NCI-H524 treated with DMSO at 0.1 percent for 48 hours (cell line): ENCODE data around the gene TNFSF13B.
A peak's percentile ranks its signal among the peaks of the same experiment; 100 is the strongest.
"Not testable (repeated sequence)": the region's sequence is repeated elsewhere in the genome, so short reads cannot be mapped to it uniquely, and the experiment has no call there.

Experiments used
- DNase-seq: peaks from one replicate; lab custom pipeline; 2025; lab: John Stamatoyannopoulos, UW

TNFSF13B gene, protein sequence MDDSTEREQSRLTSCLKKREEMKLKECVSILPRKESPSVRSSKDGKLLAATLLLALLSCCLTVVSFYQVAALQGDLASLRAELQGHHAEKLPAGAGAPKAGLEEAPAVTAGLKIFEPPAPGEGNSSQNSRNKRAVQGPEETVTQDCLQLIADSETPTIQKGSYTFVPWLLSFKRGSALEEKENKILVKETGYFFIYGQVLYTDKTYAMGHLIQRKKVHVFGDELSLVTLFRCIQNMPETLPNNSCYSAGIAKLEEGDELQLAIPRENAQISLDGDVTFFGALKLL

DNA sequence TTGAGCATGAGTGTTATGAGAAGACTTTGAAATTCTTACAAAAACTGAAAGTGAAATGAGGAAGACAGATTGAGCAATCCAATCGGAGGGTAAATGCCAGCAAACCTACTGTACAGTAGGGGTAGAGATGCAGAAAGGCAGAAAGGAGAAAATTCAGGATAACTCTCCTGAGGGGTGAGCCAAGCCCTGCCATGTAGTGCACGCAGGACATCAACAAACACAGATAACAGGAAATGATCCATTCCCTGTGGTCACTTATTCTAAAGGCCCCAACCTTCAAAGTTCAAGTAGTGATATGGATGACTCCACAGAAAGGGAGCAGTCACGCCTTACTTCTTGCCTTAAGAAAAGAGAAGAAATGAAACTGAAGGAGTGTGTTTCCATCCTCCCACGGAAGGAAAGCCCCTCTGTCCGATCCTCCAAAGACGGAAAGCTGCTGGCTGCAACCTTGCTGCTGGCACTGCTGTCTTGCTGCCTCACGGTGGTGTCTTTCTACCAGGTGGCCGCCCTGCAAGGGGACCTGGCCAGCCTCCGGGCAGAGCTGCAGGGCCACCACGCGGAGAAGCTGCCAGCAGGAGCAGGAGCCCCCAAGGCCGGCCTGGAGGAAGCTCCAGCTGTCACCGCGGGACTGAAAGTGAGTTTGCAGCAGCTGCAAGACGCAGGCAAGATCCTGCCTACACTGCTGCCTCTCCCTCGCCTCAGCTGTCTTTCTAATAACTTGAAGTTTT is at the start of gene TNFSF13B:
Gene TNFSF13B (plus strand): TSS at position 118 of the 728 bp plus-strand sequence. CDS start 178 bp downstream, at position 296.
- DNase-seq: peak; percentile 34

DNA sequence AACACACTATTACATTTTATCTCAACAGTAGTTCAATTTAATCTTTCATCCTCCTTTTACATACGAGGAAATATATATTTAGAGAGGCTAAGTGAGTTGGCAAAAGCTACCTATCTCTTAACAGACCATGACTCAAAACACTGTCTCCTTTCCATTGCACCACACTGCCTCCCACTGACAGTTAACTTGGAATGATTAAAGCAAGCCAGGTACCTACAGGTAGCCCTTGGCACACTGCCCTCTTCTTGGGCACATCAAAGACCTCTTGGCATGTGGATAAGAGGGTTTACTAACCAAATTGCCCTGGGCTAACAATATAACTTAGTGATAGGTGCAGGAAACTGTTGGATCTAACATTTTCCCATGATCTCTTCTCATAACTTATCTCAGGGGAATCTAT is 49.5 kb upstream of the TNFSF13B start:
- no peak for DNase-seq

DNA sequence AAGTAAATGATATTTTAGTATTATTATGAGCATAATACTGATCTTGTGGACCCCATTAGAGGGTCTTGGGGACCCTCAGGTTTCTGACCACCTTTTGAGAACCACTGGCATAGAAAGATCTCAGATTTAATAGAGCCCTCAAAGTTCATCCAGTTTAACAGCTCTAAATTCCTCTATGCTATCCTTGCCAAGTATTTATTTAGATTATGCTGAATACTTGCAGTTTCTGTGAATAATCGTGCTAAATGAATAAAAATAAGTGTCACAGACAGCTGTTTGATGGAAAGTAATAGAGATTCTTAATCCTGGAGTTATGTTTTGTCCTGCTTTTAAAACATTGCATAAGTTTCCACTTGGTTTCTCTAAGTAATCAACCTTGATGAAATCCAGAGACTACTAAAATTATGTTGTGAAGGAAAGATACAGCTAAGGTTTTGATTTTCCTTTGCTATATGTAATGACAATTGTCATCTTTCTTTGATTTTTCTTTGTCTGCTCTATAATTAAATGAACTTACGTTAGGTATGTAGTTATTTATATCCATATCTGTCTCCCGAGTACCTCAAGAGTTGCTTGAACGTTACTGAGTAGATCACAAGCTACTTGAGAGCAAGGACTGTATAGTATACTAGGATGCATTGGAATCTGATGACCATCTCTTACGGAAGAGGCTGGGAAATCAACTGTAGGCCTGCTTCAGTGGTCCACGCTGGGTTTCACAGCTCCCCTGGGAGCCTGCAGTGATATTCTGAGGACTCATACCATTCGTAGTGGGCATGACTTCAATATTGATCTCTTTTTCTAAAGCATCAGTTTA is 45.6 kb upstream of the TNFSF13B start:
- no peak for DNase-seq

DNA sequence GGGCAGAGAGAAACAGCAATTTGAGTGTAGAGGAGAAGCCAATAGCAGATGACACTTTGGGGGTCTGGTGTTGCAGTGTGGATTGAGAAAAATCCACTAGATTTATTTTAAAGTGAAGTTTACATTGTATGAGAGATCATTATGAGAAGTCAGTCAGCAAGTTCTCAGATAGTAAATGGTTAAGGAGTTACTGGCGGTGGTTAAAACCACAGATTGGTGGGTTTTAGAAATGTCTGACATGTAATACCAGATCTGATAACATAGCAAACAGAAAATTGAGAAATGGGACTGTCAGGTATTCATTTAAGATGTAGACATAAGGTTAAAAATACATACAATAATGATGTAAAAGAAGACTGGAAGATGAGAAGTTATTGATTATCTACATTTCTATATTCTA is 44.1 kb upstream of the TNFSF13B start:
- no peak for DNase-seq

DNA sequence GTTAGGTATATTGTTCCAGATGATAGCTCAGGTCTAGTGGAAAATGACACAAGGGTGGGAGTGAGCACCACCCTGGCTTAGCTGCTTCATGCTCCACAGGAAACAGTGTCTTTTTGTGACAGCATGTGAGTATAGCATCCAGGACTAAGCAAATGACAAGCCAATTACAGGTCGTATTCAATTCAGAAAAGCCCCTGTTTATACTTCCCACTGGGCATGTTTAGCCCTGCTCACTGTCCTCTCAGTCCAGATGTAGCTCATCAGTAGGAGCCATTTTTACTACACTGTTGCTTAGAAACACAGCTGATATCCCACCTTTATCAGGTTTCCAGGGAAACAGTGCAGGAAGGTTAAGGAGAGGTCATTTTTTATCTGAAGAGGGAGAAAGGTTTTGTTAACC is 43.3 kb upstream of the TNFSF13B start:
- DNase-seq: no peak

DNA sequence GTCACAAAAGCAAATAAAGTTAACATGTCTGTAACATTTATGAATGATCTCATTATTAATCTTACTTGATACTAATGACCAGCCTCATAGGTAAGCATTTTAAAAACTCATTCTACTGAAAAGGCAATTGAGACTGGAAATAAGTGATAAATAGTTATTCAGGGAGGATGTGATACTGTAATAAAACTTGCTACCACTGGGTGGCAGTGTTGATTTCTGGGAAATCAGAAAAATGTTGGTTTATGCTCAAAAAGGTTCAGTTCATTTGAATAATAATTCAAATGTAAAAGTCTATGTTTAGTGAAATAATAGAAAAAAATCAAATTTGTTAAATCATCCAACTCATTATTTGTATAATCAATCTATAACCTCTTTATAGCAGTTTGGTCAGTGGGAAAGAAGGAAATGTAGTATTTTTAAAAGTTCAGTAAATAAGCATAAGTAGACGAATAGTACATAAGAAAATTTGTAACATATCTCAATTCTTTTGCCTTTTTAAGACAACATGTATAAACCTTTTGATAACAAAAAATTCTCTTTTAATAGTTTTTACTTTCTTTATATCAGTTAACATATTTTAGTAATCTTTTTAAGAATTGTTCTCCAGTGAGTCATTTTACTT is 41.8 kb upstream of the TNFSF13B start:
- no peak for DNase-seq

DNA sequence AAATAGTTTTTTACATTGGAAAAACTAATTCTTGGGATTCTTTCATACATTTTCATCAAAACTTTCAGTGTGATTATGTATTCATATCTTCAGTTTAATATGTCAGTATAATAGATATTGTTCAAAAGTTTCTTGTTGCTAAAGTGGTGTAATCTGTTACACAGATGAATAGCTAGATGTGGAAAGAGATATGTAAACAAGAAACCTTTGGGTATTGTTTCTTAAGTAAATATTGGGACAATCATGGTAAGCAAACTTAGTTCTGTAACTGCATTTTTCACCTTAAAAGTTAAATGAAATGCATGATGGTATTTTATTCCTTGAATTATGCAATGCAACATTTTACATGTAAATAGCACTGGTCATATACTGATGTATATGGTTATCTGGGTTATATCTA is 39.1 kb upstream of the TNFSF13B start:
- no peak for DNase-seq

DNA sequence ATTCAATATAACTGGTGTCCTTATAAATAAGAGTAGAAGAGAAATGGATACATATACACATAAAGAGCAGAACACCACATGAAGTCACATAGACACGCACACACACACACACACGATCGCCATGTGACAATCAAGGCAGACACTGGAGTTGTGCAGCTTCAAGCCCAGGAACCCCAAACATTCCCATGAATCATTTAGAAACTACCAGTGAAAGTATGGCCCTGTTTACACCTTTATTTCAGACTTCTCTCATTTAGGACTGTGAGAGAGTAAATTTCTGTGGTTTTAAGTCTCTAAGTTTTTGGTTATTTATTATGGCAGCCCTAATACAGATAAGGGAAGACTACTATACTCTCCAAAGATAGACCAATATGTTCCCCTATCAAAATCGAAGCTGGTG is 20.4 kb upstream of the TNFSF13B start:
- DNase-seq: no peak

DNA sequence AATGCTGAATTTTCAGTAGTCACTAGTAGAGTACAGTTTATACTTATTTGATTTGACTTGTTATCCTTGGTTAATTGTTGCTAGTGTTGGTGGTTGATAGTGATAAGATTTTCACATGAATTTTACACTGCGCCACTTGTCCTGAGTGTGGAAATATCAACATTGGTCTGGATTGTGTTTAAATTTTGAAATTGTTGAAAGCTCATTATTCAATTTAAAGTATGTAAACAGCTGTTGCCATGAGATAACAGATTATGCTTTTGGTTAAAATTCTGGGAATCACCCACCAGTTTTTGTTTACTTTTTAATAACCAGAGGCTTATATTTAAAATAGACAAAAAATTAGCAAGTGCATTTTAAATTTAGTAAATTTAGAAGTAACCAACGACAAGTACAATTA is 12.3 kb upstream of the TNFSF13B start:
- DNase-seq: no peak

DNA sequence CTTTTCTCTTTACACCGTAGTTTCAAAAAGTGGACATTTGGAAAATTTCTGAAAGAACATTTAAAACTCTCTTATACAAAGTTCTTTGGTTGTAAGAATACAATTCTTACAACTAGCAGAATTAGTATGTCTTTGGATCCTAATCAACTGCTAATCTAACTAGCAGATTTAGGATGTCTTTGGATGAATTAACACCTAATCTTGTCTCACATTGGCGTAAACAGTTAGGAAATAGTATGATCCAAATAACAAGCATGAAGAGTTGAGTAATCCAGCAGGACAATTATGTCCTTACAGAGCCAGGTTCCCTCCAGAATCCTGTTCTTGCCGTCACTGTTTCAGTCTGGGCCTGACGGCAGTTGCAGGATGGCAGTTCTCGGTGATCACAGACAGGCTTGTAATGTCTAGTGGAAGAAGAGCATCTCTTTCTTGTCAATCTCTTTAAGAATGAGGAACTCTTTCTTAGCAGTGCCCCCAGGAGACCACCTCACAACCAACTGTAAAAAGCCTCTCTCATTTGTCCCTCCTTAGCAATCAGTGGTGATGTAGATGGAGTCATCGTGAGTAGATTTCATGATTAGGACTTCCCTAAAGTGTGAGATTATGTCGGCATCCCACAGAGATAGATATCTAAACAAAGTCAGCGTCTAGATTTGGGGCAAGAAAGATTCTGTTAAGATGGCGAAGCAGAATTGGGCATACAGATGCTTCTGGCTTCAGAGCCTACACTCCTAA is 5.7 kb upstream of the TNFSF13B start:
- no peak for DNase-seq

DNA sequence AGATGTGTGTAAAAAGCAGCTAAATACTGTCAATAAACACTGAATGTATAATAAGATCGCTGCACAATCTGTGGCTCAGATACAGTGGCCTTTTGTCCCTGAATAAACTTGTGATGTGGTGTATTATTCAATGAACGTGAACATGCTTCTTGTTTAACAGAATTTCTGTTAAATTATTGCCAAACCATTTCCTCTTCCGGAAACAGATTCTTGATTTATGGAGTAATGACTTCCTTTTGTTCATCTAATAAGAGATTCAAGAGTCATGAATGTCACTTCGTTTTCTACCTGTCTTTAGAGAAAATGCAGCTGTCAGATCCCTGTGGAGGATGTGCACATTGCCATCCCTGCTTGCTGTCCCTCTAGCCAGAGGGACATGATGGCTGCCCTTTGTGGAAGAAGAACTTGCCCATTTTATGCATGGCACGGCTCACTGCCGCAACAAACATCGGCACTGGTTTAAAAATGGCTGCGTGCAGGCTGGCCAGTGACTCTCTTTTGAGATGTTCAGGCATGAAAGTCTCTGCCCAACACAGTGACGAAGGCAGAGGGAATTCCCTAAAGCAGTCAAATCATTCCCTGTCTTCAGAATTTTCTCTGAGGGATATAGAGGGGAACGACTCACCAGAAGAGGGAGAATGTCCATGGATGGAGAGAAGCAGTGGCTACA is 3.1 kb upstream of the TNFSF13B start:
- DNase-seq: no peak

DNA sequence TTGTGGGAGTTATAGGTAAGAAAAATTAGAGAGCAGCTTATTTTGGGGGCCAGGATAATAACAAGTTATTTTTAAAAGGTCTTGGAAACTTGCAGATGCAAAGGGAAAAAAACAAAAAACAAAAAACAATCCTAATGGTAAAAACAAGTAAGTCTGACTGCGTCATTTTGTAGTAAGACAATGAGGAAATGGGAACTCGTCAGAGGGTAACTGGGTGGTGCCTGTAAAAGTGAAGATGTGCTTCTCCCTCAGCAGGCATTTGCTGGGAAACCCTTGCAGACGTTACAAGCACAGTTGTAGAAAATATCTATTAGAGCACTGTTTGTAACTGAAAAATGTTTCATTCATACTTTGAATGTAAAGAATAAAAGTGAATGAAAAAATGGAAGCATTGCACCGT is 2.2 kb upstream of the TNFSF13B start:
- no peak for DNase-seq

DNA sequence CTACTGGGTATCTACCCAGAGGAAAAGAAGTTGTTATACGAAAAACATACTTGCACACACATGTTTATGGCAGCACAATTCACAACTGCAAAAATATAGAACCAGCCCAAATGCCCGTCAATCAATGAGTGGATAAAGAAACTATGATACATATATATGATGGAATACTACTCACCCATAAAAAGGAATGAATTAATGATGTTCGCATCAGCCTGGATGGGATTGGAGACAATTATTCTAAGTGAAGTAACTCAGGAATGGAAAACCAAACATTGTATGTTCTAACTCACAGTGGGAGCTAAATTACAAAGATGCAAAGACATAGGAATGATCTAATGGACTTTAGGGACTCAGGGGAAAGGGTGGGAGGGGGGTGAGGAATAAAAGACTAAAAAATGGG is 1.7 kb upstream of the TNFSF13B start:
- not testable (repeated sequence) for DNase-seq

DNA sequence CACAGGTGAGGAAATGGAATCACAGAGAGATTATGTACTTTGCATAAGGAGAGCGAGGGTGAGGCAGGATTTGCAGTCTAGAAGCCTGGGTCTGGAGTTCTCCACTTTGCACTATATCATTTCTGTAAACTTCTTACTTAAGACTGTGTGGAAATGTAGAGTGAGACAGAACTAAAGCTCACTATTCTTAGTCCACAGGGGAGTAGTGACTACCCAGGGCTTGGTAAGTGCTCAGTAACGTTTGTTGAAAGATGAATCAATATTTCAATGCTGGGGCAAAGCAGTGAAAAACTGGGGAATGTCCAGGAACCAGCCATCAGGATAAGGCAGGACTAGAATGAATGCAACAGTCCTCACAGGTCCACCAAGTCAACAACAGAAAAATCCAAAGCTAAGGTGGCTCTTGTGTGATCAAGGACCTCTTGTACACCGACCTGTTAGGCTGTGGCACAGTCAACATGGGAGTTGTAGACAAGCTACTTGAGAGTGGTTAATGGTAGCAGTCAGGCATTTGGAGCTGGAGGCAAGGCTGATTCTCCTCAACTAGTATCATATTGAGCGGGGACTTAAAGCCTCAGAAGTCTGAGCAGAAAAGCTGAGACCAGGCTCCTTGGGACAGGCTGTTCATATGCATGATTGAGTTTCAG is 929 bp upstream of the TNFSF13B start:
- DNase-seq: no peak

DNA sequence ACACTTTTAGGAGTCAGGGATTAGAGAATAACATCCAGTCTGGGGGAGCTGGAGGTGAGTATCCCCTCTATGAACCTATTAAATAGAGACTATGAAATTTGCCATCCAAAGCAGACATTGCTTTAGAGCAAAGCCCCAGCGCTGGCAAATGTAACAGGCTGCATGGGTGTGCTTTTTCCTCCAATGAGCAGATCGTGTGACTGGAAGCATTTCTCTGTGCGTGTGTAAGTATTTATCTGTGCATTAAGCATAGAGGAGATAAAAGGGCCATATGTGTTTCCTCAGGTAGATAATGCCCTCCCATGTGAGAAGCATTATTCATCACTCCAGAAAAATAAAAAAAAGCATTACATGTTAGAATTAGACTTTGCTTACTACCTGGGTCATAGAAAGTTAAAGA is 924 bp downstream of the TNFSF13B start:
- no peak for DNase-seq

DNA sequence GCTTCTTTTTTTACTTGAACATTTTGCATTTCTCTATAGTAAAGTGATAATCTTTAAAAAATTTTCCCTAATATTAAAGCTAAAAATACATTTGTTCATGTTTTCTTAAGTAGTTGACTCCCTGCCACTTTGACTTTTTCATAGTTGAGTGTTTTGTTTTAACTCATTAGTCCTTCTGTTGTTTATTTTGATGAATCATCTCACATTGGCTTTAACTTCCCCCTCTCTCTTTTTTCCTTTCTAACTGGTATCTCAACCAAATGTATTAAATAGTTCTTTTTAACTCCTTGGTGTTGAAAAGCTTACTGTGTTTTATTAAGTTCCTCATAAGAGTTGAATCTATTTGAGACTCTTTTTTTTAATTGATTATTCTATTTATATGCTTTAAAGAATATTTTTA is 2.8 kb downstream of the TNFSF13B start:
- DNase-seq: no peak

DNA sequence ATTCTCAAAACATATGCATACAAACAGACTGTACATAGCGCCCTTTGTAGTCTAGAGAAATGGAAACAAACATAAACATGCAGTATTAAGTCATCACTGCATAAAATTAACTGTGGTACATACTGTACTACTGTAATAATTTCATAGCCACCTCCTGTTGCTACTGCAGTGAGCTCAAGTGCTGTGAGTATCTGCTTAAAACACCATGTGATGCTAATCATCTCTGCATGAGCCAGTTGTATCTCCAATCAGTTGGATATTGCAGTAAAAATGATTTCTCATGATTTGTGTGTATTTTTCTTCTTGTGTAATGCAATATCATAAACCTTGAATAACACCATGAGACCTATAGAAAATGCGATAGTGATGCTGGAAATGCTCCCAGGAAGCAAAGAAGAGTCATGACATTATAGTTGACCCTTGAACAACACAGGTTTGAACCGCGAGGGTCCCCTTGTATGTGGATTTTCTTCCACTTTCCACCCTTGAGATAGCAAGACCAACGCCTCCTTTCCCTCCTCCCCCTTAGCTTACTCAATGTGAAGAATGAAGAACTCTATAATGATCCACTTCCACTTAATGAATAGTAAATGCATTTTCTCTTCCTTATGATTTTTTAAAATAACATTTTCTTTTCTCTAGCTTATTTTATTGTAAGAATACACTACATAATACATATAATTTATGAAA is 4.1 kb downstream of the TNFSF13B start:
- no peak for DNase-seq

DNA sequence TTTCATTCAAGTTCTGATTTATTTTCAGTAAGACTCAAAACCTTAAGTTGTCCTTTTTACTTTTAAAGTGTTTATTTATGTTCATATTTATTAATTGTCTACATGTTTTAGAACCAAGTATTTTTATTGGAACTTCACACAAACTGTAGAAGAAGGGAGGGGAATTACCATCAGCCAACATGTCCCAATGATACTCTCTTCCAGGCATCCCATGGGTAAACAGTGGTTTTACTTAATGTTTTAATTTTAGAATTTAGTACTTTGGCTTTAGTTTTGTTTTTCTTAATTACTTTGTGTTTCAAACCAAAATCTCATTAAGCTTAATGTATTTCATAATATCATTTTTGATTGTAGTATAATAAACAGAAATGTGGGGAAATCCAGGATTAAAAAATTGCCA is 5.2 kb downstream of the TNFSF13B start:
- DNase-seq: no peak

DNA sequence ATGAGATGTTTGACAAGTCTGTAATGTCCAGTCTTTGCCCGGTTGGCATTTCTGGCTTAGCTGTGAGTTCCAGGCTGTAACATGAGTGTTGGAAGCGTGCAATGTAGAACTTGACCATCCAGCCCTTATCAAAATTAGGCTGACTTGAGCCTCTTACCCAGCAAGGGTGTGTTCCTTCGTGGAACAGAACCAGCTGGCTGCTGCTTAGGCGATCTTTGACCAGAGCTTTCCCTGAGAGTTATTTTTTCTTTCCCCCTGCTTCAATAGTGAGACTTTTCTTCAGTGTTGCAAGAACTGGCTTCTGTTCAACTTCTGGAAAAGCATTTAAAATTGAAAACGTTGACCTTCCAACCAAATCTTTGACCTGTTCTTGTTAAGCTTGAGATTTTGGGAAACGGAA is 6.5 kb downstream of the TNFSF13B start:
- no peak for DNase-seq

DNA sequence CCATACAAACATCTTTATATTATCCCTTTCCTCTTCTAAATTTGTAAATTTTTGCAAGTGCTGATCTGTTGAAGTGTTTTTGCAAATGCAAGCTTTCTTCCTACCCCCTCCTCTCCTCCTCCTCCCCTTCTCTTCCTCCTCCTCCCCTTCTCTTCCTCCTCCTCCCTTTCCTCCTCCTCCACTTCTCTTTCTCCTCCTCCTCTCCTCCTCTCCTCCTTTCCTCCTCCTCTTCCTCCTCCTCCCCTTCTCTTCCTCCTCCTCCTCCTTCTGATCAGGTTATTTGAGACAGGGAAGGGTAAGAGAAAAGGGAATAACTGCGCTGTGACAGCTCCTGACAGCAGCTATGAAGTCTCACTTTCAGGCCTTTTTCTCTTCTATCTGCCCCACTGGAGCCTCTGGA is 8.9 kb downstream of the TNFSF13B start:
- no peak for DNase-seq
